ENCODE measurements around the gene TMEM238.

- TF ChIP-seq, protein P1, sequence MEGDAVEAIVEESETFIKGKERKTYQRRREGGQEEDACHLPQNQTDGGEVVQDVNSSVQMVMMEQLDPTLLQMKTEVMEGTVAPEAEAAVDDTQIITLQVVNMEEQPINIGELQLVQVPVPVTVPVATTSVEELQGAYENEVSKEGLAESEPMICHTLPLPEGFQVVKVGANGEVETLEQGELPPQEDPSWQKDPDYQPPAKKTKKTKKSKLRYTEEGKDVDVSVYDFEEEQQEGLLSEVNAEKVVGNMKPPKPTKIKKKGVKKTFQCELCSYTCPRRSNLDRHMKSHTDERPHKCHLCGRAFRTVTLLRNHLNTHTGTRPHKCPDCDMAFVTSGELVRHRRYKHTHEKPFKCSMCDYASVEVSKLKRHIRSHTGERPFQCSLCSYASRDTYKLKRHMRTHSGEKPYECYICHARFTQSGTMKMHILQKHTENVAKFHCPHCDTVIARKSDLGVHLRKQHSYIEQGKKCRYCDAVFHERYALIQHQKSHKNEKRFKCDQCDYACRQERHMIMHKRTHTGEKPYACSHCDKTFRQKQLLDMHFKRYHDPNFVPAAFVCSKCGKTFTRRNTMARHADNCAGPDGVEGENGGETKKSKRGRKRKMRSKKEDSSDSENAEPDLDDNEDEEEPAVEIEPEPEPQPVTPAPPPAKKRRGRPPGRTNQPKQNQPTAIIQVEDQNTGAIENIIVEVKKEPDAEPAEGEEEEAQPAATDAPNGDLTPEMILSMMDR (IDR thresholded peaks at IDR 0.05; ENCODE audit: low read depth, low read length, missing input control) = no peak
- TF ChIP-seq REST (IDR thresholded peaks at IDR 0.05) (no peak), MAX (IDR thresholded peaks at IDR 0.05) (no peak), YY1 (IDR thresholded peaks at IDR 0.05) (no peak), TAF1 (conservative IDR thresholded peaks at IDR 0.05) (no peak), SP1 (IDR thresholded peaks at IDR 0.05) (no peak), GABPA (IDR thresholded peaks at IDR 0.05 in 1 of 2, conservative IDR thresholded peaks at IDR 0.05 in 1 of 2) (no peak), JUND (IDR thresholded peaks at IDR 0.05) (no peak)
- TF ChIP-seq, protein P2, sequence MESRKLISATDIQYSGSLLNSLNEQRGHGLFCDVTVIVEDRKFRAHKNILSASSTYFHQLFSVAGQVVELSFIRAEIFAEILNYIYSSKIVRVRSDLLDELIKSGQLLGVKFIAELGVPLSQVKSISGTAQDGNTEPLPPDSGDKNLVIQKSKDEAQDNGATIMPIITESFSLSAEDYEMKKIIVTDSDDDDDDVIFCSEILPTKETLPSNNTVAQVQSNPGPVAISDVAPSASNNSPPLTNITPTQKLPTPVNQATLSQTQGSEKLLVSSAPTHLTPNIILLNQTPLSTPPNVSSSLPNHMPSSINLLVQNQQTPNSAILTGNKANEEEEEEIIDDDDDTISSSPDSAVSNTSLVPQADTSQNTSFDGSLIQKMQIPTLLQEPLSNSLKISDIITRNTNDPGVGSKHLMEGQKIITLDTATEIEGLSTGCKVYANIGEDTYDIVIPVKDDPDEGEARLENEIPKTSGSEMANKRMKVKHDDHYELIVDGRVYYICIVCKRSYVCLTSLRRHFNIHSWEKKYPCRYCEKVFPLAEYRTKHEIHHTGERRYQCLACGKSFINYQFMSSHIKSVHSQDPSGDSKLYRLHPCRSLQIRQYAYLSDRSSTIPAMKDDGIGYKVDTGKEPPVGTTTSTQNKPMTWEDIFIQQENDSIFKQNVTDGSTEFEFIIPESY (IDR thresholded peaks at IDR 0.05) = no peak
These were observed 42.2 kb downstream of the TMEM238 start for GRCh38 chr19:55341595-55342531.
